Choroid plexus epithelial cell (primary cell): Measurements from ENCODE around the gene MYO10.

ENCODE experiments used
- DNase-seq: peaks from one replicate; pipeline ENCODE4 v3.0.0-alpha.2; 2010; ENCODE audit warnings: low read depth
- H3K4me3 ChIP-seq: 2 replicates; pipeline ENCODE4 v1.5.1; 2011; ENCODE audit warnings: low read depth, mild to moderate bottlenecking, control low read depth, low read length, moderate library complexity
- CTCF ChIP-seq: conservative IDR thresholded peaks from 2 replicates; pipeline ENCODE4 v1.5.1; 2011; ENCODE audit warnings: low read depth, mild to moderate bottlenecking, control low read depth, inconsistent platforms, low read length, moderate library complexity

The MYO10 gene

GRCh38 chr5:16809395-16810207 lies 126.5 kb downstream of the MYO10 start:
- DNase-seq, result peak; percentile 86
- H3K4me3 ChIP-seq, result no peak overlapping the region
- no peak for TF ChIP-seq CTCF

GRCh38 chr5:16809010-16809394 lies 127.1 kb downstream of the MYO10 start:
- DNase-seq, result no peak
- no peak for TF ChIP-seq CTCF
- no peak overlapping the region for H3K4me3 ChIP-seq

- no peak overlapping the region for H3K4me3 ChIP-seq
- TF ChIP-seq CTCF, result no peak
- no peak for DNase-seq
Measured at GRCh38 chr5:16808021-16808420, 128.1 kb downstream of the MYO10 start.

- no peak overlapping the region for H3K4me3 ChIP-seq
- DNase-seq, result no peak
- no peak for TF ChIP-seq CTCF
Measured at GRCh38 chr5:16807547-16807864, 128.6 kb downstream of the MYO10 start.

GRCh38 chr5:16806711-16807546 lies 129.2 kb downstream of the MYO10 start:
- no peak for TF ChIP-seq CTCF
- DNase-seq, result no peak
- H3K4me3 ChIP-seq, result no peak overlapping the region

- no peak overlapping the region for H3K4me3 ChIP-seq
- no peak for TF ChIP-seq CTCF
- DNase-seq, result no peak
Measured at GRCh38 chr5:16805486-16805885, 130.6 kb downstream of the MYO10 start.
